T-helper 17 cell (primary cell): ENCODE measurements around the gene WWOX. TPM values are rescaled to one million over a fixed set of nuclear protein-coding genes. Genes with fewer than 3 reads are reported as not detected.
A peak's percentile ranks its signal among the peaks of the same experiment; 100 is the strongest.

Experiments
- ATAC-seq: fragments of 150-1000 bp; cut with Tn5 transposase; 2 replicates; pipeline ENCODE4 v1.10.0; 2021; ENCODE audit warnings: mild to moderate bottlenecking, moderate library complexity
- DNase-seq, 3 donors: peaks; one replicate each; pipeline versions ENCODE4 v3.0.0 to v3.0.0-alpha.2; 2020 to 2021
- H3K9me3 ChIP-seq: one replicate; pipeline ENCODE4 v1.7.0; 2013; ENCODE audit warnings: low read length, mild to moderate bottlenecking; ENCODE audit not compliant: control insufficient read depth, poor library complexity, severe bottlenecking
- H3K27ac Mint-ChIP-seq: one replicate; pipeline ENCODE4 v1.8.0; 2022; ENCODE audit warnings: mild to moderate bottlenecking, moderate library complexity, mixed read lengths
- H3K27me3 Mint-ChIP-seq: one replicate; pipeline ENCODE4 v1.8.0; 2022; ENCODE audit warnings: mixed read lengths
- H3K36me3 Mint-ChIP-seq: one replicate; pipeline ENCODE4 v1.8.0; 2022; ENCODE audit warnings: low read depth, mixed read lengths
- H3K4me1 Mint-ChIP-seq: one replicate; pipeline ENCODE4 v1.8.0; 2022; ENCODE audit warnings: mild to moderate bottlenecking, mixed read lengths
- H3K4me3 Mint-ChIP-seq: one replicate; pipeline ENCODE4 v1.8.0; 2022; ENCODE audit warnings: mild to moderate bottlenecking, moderate library complexity, mixed read lengths
- total RNA-seq, 4 donors: library from RNA in 2 of 4; stranded (reverse) in 2 of 4; gene quantifications; one replicate each; pipeline ENCODE4 v1.2.3 and lab custom pipeline; 2022 to 2026

The WWOX gene
- total RNA-seq, 2 donors from 2014 or later = 26.8 to 29.7 TPM

GRCh38 chr16:78428193-78428592 is 328.7 kb downstream of the WWOX start:
- no peaks in the 10 kb centered on the region for H3K9me3 ChIP-seq
- Mint-ChIP-seq H3K27me3 (no peaks in the 10 kb centered on the region), H3K27ac (no peak overlapping the region), H3K4me3 (no peak overlapping the region), H3K36me3 (no peaks in the 10 kb centered on the region), H3K4me1 (no peaks in the 10 kb centered on the region)
- ATAC-seq (no peak), DNase-seq (no peak)

- H3K4me1 Mint-ChIP-seq = no peaks in the 10 kb centered on the region
- no peak for ATAC-seq
- H3K36me3 Mint-ChIP-seq = no peaks in the 10 kb centered on the region
- H3K27me3 Mint-ChIP-seq = no peaks in the 10 kb centered on the region
- no peak for DNase-seq
- no peak overlapping the region for H3K4me3 Mint-ChIP-seq
- no peaks in the 10 kb centered on the region for H3K9me3 ChIP-seq
- no peak overlapping the region for H3K27ac Mint-ChIP-seq
Measured at GRCh38 chr16:78430281-78430680, 330.8 kb downstream of the WWOX start.

- no peak for DNase-seq
- no peak for ATAC-seq
- H3K4me1 Mint-ChIP-seq = no peaks in the 10 kb centered on the region
- no peaks in the 10 kb centered on the region for H3K36me3 Mint-ChIP-seq
- no peak overlapping the region for H3K27ac Mint-ChIP-seq
- no peaks in the 10 kb centered on the region for H3K27me3 Mint-ChIP-seq
- no peak overlapping the region for H3K4me3 Mint-ChIP-seq
- no peaks in the 10 kb centered on the region for H3K9me3 ChIP-seq
Measured at GRCh38 chr16:78431004-78431670, 331.7 kb downstream of the WWOX start.

- Mint-ChIP-seq H3K27me3 (no peaks in the 10 kb centered on the region), H3K36me3 (no peaks in the 10 kb centered on the region), H3K27ac (no peak overlapping the region), H3K4me1 (no peaks in the 10 kb centered on the region), H3K4me3 (no peak overlapping the region)
- DNase-seq (no peak), ATAC-seq (no peak)
- H3K9me3 ChIP-seq = no peaks in the 10 kb centered on the region
Measured at GRCh38 chr16:78431701-78432100, 332.2 kb downstream of the WWOX start.

DNA sequence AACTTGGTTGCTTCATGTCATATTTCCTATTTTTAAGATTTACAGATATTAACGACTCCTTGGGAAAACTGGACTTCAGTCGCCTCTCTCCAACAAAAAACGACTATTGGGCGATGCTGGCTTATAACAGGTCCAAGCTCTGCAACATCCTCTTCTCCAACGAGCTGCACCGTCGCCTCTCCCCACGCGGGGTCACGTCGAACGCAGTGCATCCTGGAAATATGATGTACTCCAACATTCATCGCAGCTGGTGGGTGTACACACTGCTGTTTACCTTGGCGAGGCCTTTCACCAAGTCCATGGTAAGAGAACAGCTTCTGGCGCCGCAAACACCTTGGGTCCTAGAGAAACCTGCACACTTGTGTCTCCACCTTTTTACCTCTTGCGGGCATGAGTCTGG is 333.0 kb downstream of the WWOX start:
- no peak overlapping the region for H3K4me3 Mint-ChIP-seq
- H3K27me3 Mint-ChIP-seq = no peaks in the 10 kb centered on the region
- ATAC-seq (no peak), DNase-seq (no peak)
- no peak overlapping the region for H3K27ac Mint-ChIP-seq
- no peaks in the 10 kb centered on the region for H3K36me3 Mint-ChIP-seq
- peaks cover 1% of the 10 kb centered on the region for H3K4me1 Mint-ChIP-seq
- H3K9me3 ChIP-seq = no peaks in the 10 kb centered on the region

GRCh38 chr16:78433116-78433515 is 333.7 kb downstream of the WWOX start:
- Mint-ChIP-seq H3K27ac (no peak overlapping the region), H3K36me3 (no peaks in the 10 kb centered on the region), H3K4me3 (no peak overlapping the region), H3K4me1 (peaks cover 2% of the 10 kb centered on the region), H3K27me3 (no peaks in the 10 kb centered on the region)
- DNase-seq (no peak), ATAC-seq (no peak)
- H3K9me3 ChIP-seq = no peaks in the 10 kb centered on the region

DNA sequence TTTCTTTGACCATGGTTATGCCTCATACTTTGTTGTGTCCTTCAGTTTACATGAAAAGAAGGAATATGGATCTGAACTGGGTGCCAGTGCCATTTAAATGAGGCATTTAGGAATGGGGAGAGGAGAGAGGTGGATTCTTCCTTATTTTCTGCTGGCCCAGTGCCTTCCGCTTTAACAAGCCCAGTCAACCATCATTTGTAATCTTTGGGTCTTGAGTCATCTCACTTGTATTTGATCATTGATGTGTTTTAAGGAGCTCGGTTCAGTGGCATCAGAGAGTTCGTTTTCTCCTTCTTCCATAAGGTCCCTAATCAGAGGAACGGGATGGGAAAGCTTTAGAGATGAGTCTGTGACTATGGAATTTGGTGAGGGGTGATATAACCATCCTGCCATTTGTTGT is 334.9 kb downstream of the WWOX start:
- Mint-ChIP-seq H3K4me3 (no peak overlapping the region), H3K36me3 (no peaks in the 10 kb centered on the region), H3K27me3 (no peaks in the 10 kb centered on the region), H3K27ac (no peak overlapping the region), H3K4me1 (peaks cover 2% of the 10 kb centered on the region)
- ATAC-seq = no peak
- H3K9me3 ChIP-seq = no peaks in the 10 kb centered on the region
- DNase-seq = no peak

DNA sequence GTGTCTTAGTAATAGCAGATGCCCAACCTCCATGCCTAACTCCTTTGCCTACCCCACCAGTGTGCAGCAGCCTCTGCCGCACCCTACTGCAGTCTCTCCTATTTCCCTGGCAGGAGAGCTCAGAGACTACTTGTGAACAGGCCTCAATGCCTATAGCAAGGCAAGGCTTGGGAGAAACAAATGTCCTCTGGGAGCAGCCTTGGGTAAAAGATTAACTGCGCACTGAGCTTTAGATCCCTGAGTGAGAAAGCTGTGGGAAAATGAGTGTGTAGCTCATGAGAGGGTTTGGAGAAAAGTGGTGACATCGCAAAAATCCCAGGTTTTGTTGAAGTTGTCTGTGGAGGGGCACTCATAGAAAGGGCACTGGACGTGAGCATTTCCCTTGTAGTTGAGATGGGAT is 335.8 kb downstream of the WWOX start:
- H3K9me3 ChIP-seq = no peaks in the 10 kb centered on the region
- no peaks in the 10 kb centered on the region for H3K36me3 Mint-ChIP-seq
- DNase-seq (no peak), ATAC-seq (no peak)
- no peaks in the 10 kb centered on the region for H3K27me3 Mint-ChIP-seq
- no peak overlapping the region for H3K27ac Mint-ChIP-seq
- peaks cover 2% of the 10 kb centered on the region for H3K4me1 Mint-ChIP-seq
- H3K4me3 Mint-ChIP-seq = no peak overlapping the region

- ATAC-seq (no peak), DNase-seq (no peak)
- no peak overlapping the region for H3K4me3 Mint-ChIP-seq
- no peaks in the 10 kb centered on the region for H3K36me3 Mint-ChIP-seq
- no peaks in the 10 kb centered on the region for H3K27me3 Mint-ChIP-seq
- H3K27ac Mint-ChIP-seq = no peak overlapping the region
- H3K9me3 ChIP-seq = no peaks in the 10 kb centered on the region
- peaks cover 2% of the 10 kb centered on the region for H3K4me1 Mint-ChIP-seq
Measured at GRCh38 chr16:78436023-78436422, 336.6 kb downstream of the WWOX start.

GRCh38 chr16:78436846-78437245 is 337.4 kb downstream of the WWOX start:
- Mint-ChIP-seq H3K4me1 (peaks cover 2% of the 10 kb centered on the region), H3K36me3 (no peaks in the 10 kb centered on the region), H3K27me3 (no peaks in the 10 kb centered on the region), H3K4me3 (no peak overlapping the region), H3K27ac (no peak overlapping the region)
- ATAC-seq = no peak
- no peaks in the 10 kb centered on the region for H3K9me3 ChIP-seq
- DNase-seq = no peak

GRCh38 chr16:78437352-78437968 is 338.0 kb downstream of the WWOX start:
- no peak overlapping the region for H3K27ac Mint-ChIP-seq
- no peak overlapping the region for H3K4me3 Mint-ChIP-seq
- peaks cover 2% of the 10 kb centered on the region for H3K4me1 Mint-ChIP-seq
- ATAC-seq = no peak
- DNase-seq = peak in 1 of 3 donors; percentile 22
- H3K9me3 ChIP-seq = no peaks in the 10 kb centered on the region
- no peaks in the 10 kb centered on the region for H3K36me3 Mint-ChIP-seq
- H3K27me3 Mint-ChIP-seq = no peaks in the 10 kb centered on the region

DNA sequence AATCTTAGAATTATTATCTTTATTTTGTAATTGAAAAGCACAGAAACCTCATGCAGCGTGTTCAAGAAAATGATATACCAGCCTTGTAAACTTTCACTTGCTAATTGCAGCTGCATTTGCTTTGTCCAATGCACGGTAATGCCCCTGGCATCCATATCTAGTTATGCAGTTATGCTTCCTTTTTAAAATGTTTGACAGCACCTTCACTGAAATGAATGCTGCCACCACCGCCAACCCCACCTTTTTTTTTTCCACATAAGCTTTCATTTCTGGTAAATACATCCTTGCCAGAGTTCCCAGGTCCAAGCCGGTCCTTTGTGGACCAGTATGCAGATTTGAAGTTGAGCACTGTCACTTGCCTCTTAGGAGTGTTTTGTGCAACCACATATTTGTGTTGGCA is 338.8 kb downstream of the WWOX start:
- Mint-ChIP-seq H3K4me1 (peaks cover 2% of the 10 kb centered on the region), H3K4me3 (no peak overlapping the region), H3K27me3 (no peaks in the 10 kb centered on the region), H3K27ac (no peak overlapping the region), H3K36me3 (no peaks in the 10 kb centered on the region)
- DNase-seq = no peak
- H3K9me3 ChIP-seq = no peaks in the 10 kb centered on the region
- ATAC-seq = no peak

DNA sequence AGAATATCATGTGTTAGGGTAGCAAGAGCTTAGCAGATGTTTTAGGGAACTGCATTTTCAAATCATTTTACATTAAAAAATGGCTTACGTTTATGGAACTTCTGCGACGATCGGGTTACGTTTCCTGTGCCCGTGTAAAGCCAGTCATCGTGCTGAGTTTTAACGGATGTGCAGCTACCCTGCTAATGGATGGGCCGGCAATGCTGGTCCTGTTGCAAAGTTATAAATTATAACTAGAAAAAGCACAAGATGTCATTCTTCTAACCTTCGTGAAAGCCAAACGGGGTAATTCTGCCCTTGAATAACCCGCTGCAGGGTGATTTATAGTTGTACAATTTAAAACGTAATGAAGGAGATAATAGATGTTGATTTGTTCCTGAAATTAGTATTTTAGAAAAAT is 339.2 kb downstream of the WWOX start:
- DNase-seq (no peak), ATAC-seq (no peak)
- Mint-ChIP-seq H3K4me1 (peaks cover 4% of the 10 kb centered on the region), H3K27ac (no peak overlapping the region), H3K4me3 (no peak overlapping the region), H3K27me3 (no peaks in the 10 kb centered on the region), H3K36me3 (no peaks in the 10 kb centered on the region)
- H3K9me3 ChIP-seq = no peaks in the 10 kb centered on the region

GRCh38 chr16:78439646-78440045 is 340.2 kb downstream of the WWOX start:
- ATAC-seq = no peak

More at GRCh38 chr16:78439646-78440045, 340.2 kb downstream of the WWOX start:
- DNase-seq = no peak
- H3K4me1 Mint-ChIP-seq = peaks cover 6% of the 10 kb centered on the region
- no peaks in the 10 kb centered on the region for H3K27me3 Mint-ChIP-seq
- H3K36me3 Mint-ChIP-seq = no peaks in the 10 kb centered on the region
- no peak overlapping the region for H3K4me3 Mint-ChIP-seq
- no peak overlapping the region for H3K27ac Mint-ChIP-seq
- H3K9me3 ChIP-seq = no peaks in the 10 kb centered on the region
